ENCODE measurements around the gene STRAP.

STRAP gene

GRCh38 chr12:15886372-15887042 is 4.3 kb downstream of the STRAP start:
- Histone ChIP-seq H3K27ac (no peak overlapping the region), H3K9me3 (ENCODE audit: control insufficient read depth, low read length) (no peaks in the 10 kb centered on the region), H3K36me3 (ENCODE audit: control insufficient read depth, insufficient read depth, low read length) (no peaks in the 10 kb centered on the region), H2AFZ (no peak overlapping the region), H3K4me1 (peaks cover 3% of the 10 kb centered on the region), H3K4me3 (ENCODE audit: low read depth, low read length) (no peak overlapping the region), H3K9ac (no peak overlapping the region), H3K79me2 (peaks cover 49% of the 10 kb centered on the region), H3K27me3 (ENCODE audit: control insufficient read depth, insufficient read depth, low read length) (no peaks in the 10 kb centered on the region), H3K4me2 (ENCODE audit: low read length) (no peak overlapping the region)
- TF ChIP-seq CTCF (IDR thresholded peaks at IDR 0.05), result no peak

GRCh38 chr12:15887043-15887817 is 5.0 kb downstream of the STRAP start:
- Histone ChIP-seq H3K4me3 (ENCODE audit: low read depth, low read length) (no peak overlapping the region), H3K27ac (no peak overlapping the region), H3K36me3 (ENCODE audit: control insufficient read depth, insufficient read depth, low read length) (no peaks in the 10 kb centered on the region), H3K4me2 (ENCODE audit: low read length) (no peak overlapping the region), H3K9me3 (ENCODE audit: control insufficient read depth, low read length) (no peaks in the 10 kb centered on the region), H3K27me3 (ENCODE audit: control insufficient read depth, insufficient read depth, low read length) (no peaks in the 10 kb centered on the region), H3K79me2 (peaks cover 49% of the 10 kb centered on the region), H3K9ac (no peak overlapping the region), H2AFZ (no peak overlapping the region), H3K4me1 (peaks cover 3% of the 10 kb centered on the region)
- TF ChIP-seq CTCF (IDR thresholded peaks at IDR 0.05), result no peak

GRCh38 chr12:15892645-15893259 is 10.6 kb downstream of the STRAP start:
- Histone ChIP-seq H3K27ac (no peak overlapping the region), H3K9ac (no peak overlapping the region), H3K4me3 (ENCODE audit: low read depth, low read length) (no peak overlapping the region), H3K36me3 (ENCODE audit: control insufficient read depth, insufficient read depth, low read length) (no peaks in the 10 kb centered on the region), H3K79me2 (peaks cover 8% of the 10 kb centered on the region), H3K27me3 (ENCODE audit: control insufficient read depth, insufficient read depth, low read length) (no peaks in the 10 kb centered on the region), H3K4me1 (no peaks in the 10 kb centered on the region), H3K9me3 (ENCODE audit: control insufficient read depth, low read length) (no peaks in the 10 kb centered on the region), H2AFZ (no peak overlapping the region), H3K4me2 (ENCODE audit: low read length) (no peak overlapping the region)
- no peak for TF ChIP-seq CTCF (IDR thresholded peaks at IDR 0.05)

- no peak for TF ChIP-seq CTCF (IDR thresholded peaks at IDR 0.05)
- no peak overlapping the region for H3K27ac ChIP-seq
- no peak overlapping the region for H3K4me3 ChIP-seq (ENCODE audit: low read depth, low read length)
- H3K36me3 ChIP-seq (ENCODE audit: control insufficient read depth, insufficient read depth, low read length), result no peaks in the 10 kb centered on the region
- H3K4me2 ChIP-seq (ENCODE audit: low read length), result no peak overlapping the region
- H3K9me3 ChIP-seq (ENCODE audit: control insufficient read depth, low read length), result no peaks in the 10 kb centered on the region
- H3K4me1 ChIP-seq, result no peaks in the 10 kb centered on the region
- H3K27me3 ChIP-seq (ENCODE audit: control insufficient read depth, insufficient read depth, low read length), result no peaks in the 10 kb centered on the region
- H3K79me2 ChIP-seq, result peaks cover 3% of the 10 kb centered on the region
- H3K9ac ChIP-seq, result no peak overlapping the region
- no peak overlapping the region for H2AFZ ChIP-seq
Measured at GRCh38 chr12:15893260-15893659, 11.1 kb downstream of the STRAP start.

Data from parathyroid adenoma (tissue), 2 donors.